GM12878 (cell line): Measurements from ENCODE around the gene DAPK2. TPM values are rescaled to one million over a fixed set of nuclear protein-coding genes. Genes with fewer than 3 reads are reported as not detected.

Source experiments
- ATAC-seq: fragments of 200-7000 bp; cut with Tn5 transposase; 3 replicates; pipeline ENCODE4 v1.9.1; 2020; ENCODE audit warnings: mild to moderate bottlenecking, moderate library complexity
- BruUV-seq: library from RNA; stranded (reverse); fragments of 400-500 nt; replicated peaks from 2 replicates; lab custom pipeline; 2021; lab: Mats Ljungman, UMichigan
- CTCF ChIA-PET: fragments of 300-600 bp; sonication (Branson Sonifier 250); formaldehyde crosslinking; extraction: SDS; loops from one replicate; lab custom pipeline; 2021; ENCODE audit warnings: inconsistent platforms; lab: Yijun Ruan, JAX
- POLR2A ChIA-PET: fragments of 350-600 bp; formaldehyde crosslinking; extraction: SDS; loops from one replicate; lab custom pipeline; 2021; ENCODE audit warnings: inconsistent platforms; lab: Charles Lee
- RAD21 ChIA-PET: fragments of 300-600 bp; sonication (Branson Sonifier 250); formaldehyde crosslinking; loops from one replicate; lab custom pipeline; 2023; ENCODE audit warnings: antibody characterized with exemption; ENCODE audit not compliant: unreplicated experiment; lab: Charles Lee
- SMC1A ChIA-PET: fragments of 300-600 bp; sonication (Branson Sonifier 250); formaldehyde crosslinking; loops from one replicate; lab custom pipeline; 2023; ENCODE audit not compliant: unreplicated experiment, uncharacterized antibody; lab: Charles Lee
- DNase-seq: peaks from one replicate; pipeline ENCODE4 v3.0.0-alpha.2; 2011; ENCODE audit warnings: low read depth, low spot score
- FAIRE-seq: peaks from 3 replicates; lab custom pipeline; 2011; peaks lifted over from hg19 to GRCh38; lab: Jason Lieb, UNC
- H2AFZ ChIP-seq: 2 replicates; pipeline ENCODE4 v1.6.0; 2011; ENCODE audit warnings: low read depth, low read length, control low read depth; ENCODE audit not compliant: control insufficient read depth
- H3K27ac ChIP-seq: 2 replicates; pipeline ENCODE4 v1.5.1; 2011; ENCODE audit warnings: control low read depth; ENCODE audit not compliant: control insufficient read depth, insufficient read depth
- H3K27me3 ChIP-seq, 2 experiments: replicated peaks in 1 of 2; 2 replicates each; pipeline versions ENCODE4 v1.6.0 to v1.6.1; 2011; ENCODE audit warnings: low read length in 1 of 2; ENCODE audit not compliant: control insufficient read depth in 2 of 2, insufficient read depth in 2 of 2
- H3K36me3 ChIP-seq, 2 experiments: 2 replicates each; pipeline ENCODE4 v1.5.1; 2011; ENCODE audit warnings: low read length in 1 of 2; ENCODE audit not compliant: control insufficient read depth in 2 of 2, insufficient read depth in 2 of 2
- H3K4me1 ChIP-seq: 2 replicates; pipeline ENCODE4 v1.6.1; 2011; ENCODE audit warnings: mild to moderate bottlenecking, low read length, moderate library complexity, mixed read lengths; ENCODE audit not compliant: control insufficient read depth, insufficient read depth
- H3K4me2 ChIP-seq: 2 replicates; pipeline ENCODE4 v1.6.0; 2011; ENCODE audit warnings: control low read depth; ENCODE audit not compliant: control insufficient read depth, insufficient read depth
- H3K4me3 ChIP-seq: fragments of 200-600 bp; sonication (generic); 2 replicates; pipeline ENCODE4 v1.5.1; 2016
- H3K79me2 ChIP-seq: 2 replicates; pipeline ENCODE4 v1.6.0; 2011; ENCODE audit warnings: low read length; ENCODE audit not compliant: control insufficient read depth, insufficient read depth
- H3K9ac ChIP-seq: 2 replicates; pipeline ENCODE4 v1.8.0; 2011; ENCODE audit warnings: low read length, control low read depth, mixed read lengths; ENCODE audit not compliant: control insufficient read depth, insufficient read depth
- H3K9me3 ChIP-seq: replicated peaks from 3 replicates; pipeline ENCODE4 v1.5.1; 2011; ENCODE audit warnings: mild to moderate bottlenecking, low read length; ENCODE audit not compliant: control insufficient read depth, insufficient read depth
- H4K20me1 ChIP-seq: 2 replicates; pipeline ENCODE4 v1.6.0; 2011; ENCODE audit not compliant: control insufficient read depth, insufficient read depth
- BMI1 ChIP-seq: fragments of 450-650 bp; IDR thresholded peaks from 2 replicates; pipeline ENCODE4 v1.6.1; 2016; ENCODE audit warnings: mild to moderate bottlenecking, moderate library complexity, borderline replicate concordance
- CBX5 ChIP-seq: sonication (generic); IDR thresholded peaks from 2 replicates; pipeline ENCODE4 v1.6.1; 2016; ENCODE audit warnings: low read depth, moderate library complexity, mild to moderate bottlenecking, inconsistent platforms
- CHD4 ChIP-seq: fragments of 200-600 bp; sonication (generic); IDR thresholded peaks from 2 replicates; pipeline ENCODE4 v1.6.1; 2016; ENCODE audit warnings: mild to moderate bottlenecking
- ETV6 ChIP-seq, 2 experiments: fragments of 450-650 bp in 1 of 2; IDR thresholded peaks in 1 of 2; conservative IDR thresholded peaks in 1 of 2; 2 replicates each; pipeline ENCODE4 v1.6.1; 2014; ENCODE audit warnings: antibody characterized with exemption in 1 of 2, borderline replicate concordance in 1 of 2, low read depth in 1 of 2, mild to moderate bottlenecking in 1 of 2, moderate library complexity in 1 of 2
- JUNB ChIP-seq: IDR thresholded peaks from 2 replicates; pipeline ENCODE4 v1.6.1; 2016; ENCODE audit warnings: antibody characterized with exemption, mild to moderate bottlenecking
- MEF2A ChIP-seq: IDR thresholded peaks from 2 replicates; pipeline ENCODE4 v1.6.1; 2011; ENCODE audit warnings: low read depth, mild to moderate bottlenecking, low read length, moderate library complexity; ENCODE audit not compliant: insufficient read depth
- NBN ChIP-seq: fragments of 450-650 bp; IDR thresholded peaks from 2 replicates; pipeline ENCODE4 v1.6.1; 2016
- RFX5 ChIP-seq: IDR thresholded peaks from 2 replicates; pipeline ENCODE4 v1.6.1; 2011; ENCODE audit warnings: low read depth, low read length, improper control_type of control experiment
- SIX5 ChIP-seq: IDR thresholded peaks from 2 replicates; pipeline ENCODE4 v1.6.1; 2011; ENCODE audit warnings: mild to moderate bottlenecking, low read depth, low read length, moderate library complexity; ENCODE audit not compliant: severe bottlenecking
- SRF ChIP-seq, 2 experiments: IDR thresholded peaks; 2 replicates each; pipeline ENCODE4 v1.6.1; 2011; ENCODE audit warnings: low read depth in 2 of 2, low read length in 2 of 2, mild to moderate bottlenecking in 1 of 2, moderate library complexity in 1 of 2
- STAT3 ChIP-seq: IDR thresholded peaks from 2 replicates; pipeline ENCODE4 v1.6.1; 2011; ENCODE audit warnings: low read depth, low read length, improper control_type of control experiment
- SUPT20H ChIP-seq: IDR thresholded peaks from 2 replicates; pipeline ENCODE4 v1.6.1; 2011; ENCODE audit warnings: low read depth, mild to moderate bottlenecking, low read length, moderate library complexity, borderline replicate concordance; ENCODE audit not compliant: control insufficient read depth
- TCF12 ChIP-seq: IDR thresholded peaks from 2 replicates; pipeline ENCODE4 v1.6.1; 2011; ENCODE audit warnings: low read depth, mild to moderate bottlenecking, low read length
- ZNF217 ChIP-seq: fragments of 450-650 bp; IDR thresholded peaks from 2 replicates; pipeline ENCODE4 v1.6.1; 2017; ENCODE audit warnings: antibody characterized with exemption, mild to moderate bottlenecking
- ZNF687 ChIP-seq: fragments of 450-650 bp; IDR thresholded peaks from 2 replicates; pipeline ENCODE4 v1.6.1; 2017; ENCODE audit warnings: mild to moderate bottlenecking, moderate library complexity
- WGBS: methylation state at CpG from one replicate; pipeline ENCODE4 v1.1.6; 2016; ENCODE audit warnings: low lambda C conversion rate; ENCODE audit not compliant: insufficient replicate concordance, insufficient coverage; ENCODE audit errors: missing lambda C conversion rate; 5-methylcytosine and 5-hydroxymethylcytosine counted together
- in situ Hi-C: fragments of 300-500 bp; cut with MboI; formaldehyde crosslinking; loops from 9 replicates; pipeline ENCODE4 v1.14.3; 2018; ENCODE audit warnings: mixed read lengths
- intact Hi-C: fragments of 100-400 bp; cut with micrococcal nuclease; formaldehyde crosslinking; loops from one replicate; pipeline ENCODE4 v1.14.2; 2022; ENCODE audit not compliant: unreplicated experiment
- polyA plus RNA-seq, 11 experiments: library from polyadenylated mRNA; depleted of rRNA in 4 of 11; unstranded in 6 of 11; stranded (reverse) in 5 of 11; fragments of >200 nt; fragmentation: Nextera tagmentation in 4 of 11; fragmentation: Illumina TruSeq in 1 of 11; extraction: Ambion mirVana in 4 of 11; extraction: Trizol in 1 of 11; gene quantifications; 1 replicate in 1 of 11; 2 replicates in 10 of 11; pipeline versions ENCODE4 v1.2.1 to v1.2.3, GENCODE V29; 2011 to 2016; ENCODE audit warnings: inconsistent platforms in 2 of 11, missing spikeins in 2 of 11, low read depth in 1 of 11
- total RNA-seq, 4 experiments: library from RNA; depleted of rRNA in 3 of 4; stranded (reverse); fragments of >200 nt in 3 of 4; fragmentation: Illumina TruSeq in 1 of 4; extraction: Trizol in 1 of 4; gene quantifications; 2 replicates each; pipeline versions ENCODE4 v1.2.1 to v1.2.3, GENCODE V29; 2013 to 2021
- TF ChIP-seq, protein P1 (sequence below): fragments of 450-650 bp; formaldehyde crosslinking; IDR thresholded peaks from 2 replicates; pipeline ENCODE4 v1.5.0; 2022; ENCODE audit warnings: mild to moderate bottlenecking, missing genetic modification characterization

DAPK2 gene
- total and polyA plus RNA-seq, 10 of the 15 experiments (the other 5 are each of a cell fraction or from before 2014, with no cell fraction given), result 0.69 to 8.4 (median 4.1) TPM

- no peaks in the 10 kb centered on the region; a peak in 2 of 4 replicates for H3K36me3 ChIP-seq
- peaks cover 14% of the 10 kb centered on the region; the same call in 2 of the 3 replicates for H3K9me3 ChIP-seq
- ChIA-PET RAD21 (interaction anchor here (1.8 kb wide), 1 partner anchor 13 kb away, joined by 3 read pairs; no protein-coding TSS in a partner anchor), SMC1A (no interaction called here), CTCF (interaction anchor here (2.7 kb wide), 1 partner anchor 12 kb away, joined by 9 read pairs; no protein-coding TSS in a partner anchor), POLR2A (interaction anchor here (1.6 kb wide), 1 partner anchor 29 kb away, joined by 4 read pairs; no protein-coding TSS in a partner anchor)
- intact Hi-C loops, result no loop called here
- no peaks in the 10 kb centered on the region for H3K79me2 ChIP-seq
- 100% methylated on average over 1 of the region's 1 CpG for WGBS
- no peak for TF ChIP-seq SUPT20H
- no peak for TF ChIP-seq STAT3
- no peak for TF ChIP-seq MEF2A
- TF ChIP-seq JUNB, result no peak
- TF ChIP-seq, protein P1, sequence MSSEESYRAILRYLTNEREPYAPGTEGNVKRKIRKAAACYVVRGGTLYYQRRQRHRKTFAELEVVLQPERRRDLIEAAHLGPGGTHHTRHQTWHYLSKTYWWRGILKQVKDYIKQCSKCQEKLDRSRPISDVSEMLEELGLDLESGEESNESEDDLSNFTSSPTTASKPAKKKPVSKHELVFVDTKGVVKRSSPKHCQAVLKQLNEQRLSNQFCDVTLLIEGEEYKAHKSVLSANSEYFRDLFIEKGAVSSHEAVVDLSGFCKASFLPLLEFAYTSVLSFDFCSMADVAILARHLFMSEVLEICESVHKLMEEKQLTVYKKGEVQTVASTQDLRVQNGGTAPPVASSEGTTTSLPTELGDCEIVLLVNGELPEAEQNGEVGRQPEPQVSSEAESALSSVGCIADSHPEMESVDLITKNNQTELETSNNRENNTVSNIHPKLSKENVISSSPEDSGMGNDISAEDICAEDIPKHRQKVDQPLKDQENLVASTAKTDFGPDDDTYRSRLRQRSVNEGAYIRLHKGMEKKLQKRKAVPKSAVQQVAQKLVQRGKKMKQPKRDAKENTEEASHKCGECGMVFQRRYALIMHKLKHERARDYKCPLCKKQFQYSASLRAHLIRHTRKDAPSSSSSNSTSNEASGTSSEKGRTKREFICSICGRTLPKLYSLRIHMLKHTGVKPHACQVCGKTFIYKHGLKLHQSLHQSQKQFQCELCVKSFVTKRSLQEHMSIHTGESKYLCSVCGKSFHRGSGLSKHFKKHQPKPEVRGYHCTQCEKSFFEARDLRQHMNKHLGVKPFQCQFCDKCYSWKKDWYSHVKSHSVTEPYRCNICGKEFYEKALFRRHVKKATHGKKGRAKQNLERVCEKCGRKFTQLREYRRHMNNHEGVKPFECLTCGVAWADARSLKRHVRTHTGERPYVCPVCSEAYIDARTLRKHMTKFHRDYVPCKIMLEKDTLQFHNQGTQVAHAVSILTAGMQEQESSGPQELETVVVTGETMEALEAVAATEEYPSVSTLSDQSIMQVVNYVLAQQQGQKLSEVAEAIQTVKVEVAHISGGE (CRISPR knock-in tag), result no peak
- no peak for TF ChIP-seq ETV6 (conservative IDR thresholded peaks at IDR 0.05 in 1 of 2, IDR thresholded peaks at IDR 0.05 in 1 of 2; ENCODE audit: borderline replicate concordance in 1 of 2, low read depth in 1 of 2)
- no peak for TF ChIP-seq BMI1
- no peak for TF ChIP-seq ZNF217
- TF ChIP-seq NBN, result no peak
- TF ChIP-seq CHD4, result no peak
- no peak for TF ChIP-seq SRF (IDR thresholded peaks at IDR 0.05; ENCODE audit: low read depth in 2 of 2, low read length in 2 of 2)
- TF ChIP-seq RFX5, result no peak
- TF ChIP-seq ZNF687, result no peak
- no peak for TF ChIP-seq SIX5
- TF ChIP-seq TCF12, result no peak
- no peak for TF ChIP-seq CBX5
- H3K27me3 ChIP-seq, result no peaks in the 10 kb centered on the region
- no TSS peak for BruUV-seq
- DNase-seq (no peak), FAIRE-seq (no peak), ATAC-seq (no peak)
- peaks cover 3% of the 10 kb centered on the region; the same call in 1 of the 2 replicates for H4K20me1 ChIP-seq
- H3K27ac ChIP-seq, result no peak overlapping the region
- H3K4me2 ChIP-seq, result no peak overlapping the region
- 0 out of 2 replicates have a peak, but pooled peaks cover 4% of the 10 kb centered on the region for H3K4me1 ChIP-seq
- H3K4me3 ChIP-seq, result no peak overlapping the region
- H2AFZ ChIP-seq, result no peak overlapping the region
- H3K9ac ChIP-seq, result no peak overlapping the region
- in situ Hi-C loops, result no loop called here
Observed at GRCh38 chr15:64023220-64023619, 23.1 kb downstream of the DAPK2 start.
